OCI-LY3 (cell line): ENCODE results near the gene IGF2BP3.

Source experiments
- H2AFZ ChIP-seq: fragments of 200-600, 300-600 bp; shearing (Covaris generic); 2 replicates; pipeline ENCODE4 v1.6.0; 2014; ENCODE audit warnings: antibody characterized with exemption, low read depth, low read length
- H3K27ac ChIP-seq: fragments of 200-600, 300-600 bp; sonication (generic); 2 replicates; pipeline ENCODE4 v1.5.1; 2014; ENCODE audit warnings: mild to moderate bottlenecking, low read length, moderate library complexity, mixed read lengths
- H3K27me3 ChIP-seq: fragments of 200-600, 300-600 bp; sonication (generic); 2 replicates; pipeline ENCODE4 v1.6.1; 2014; ENCODE audit warnings: low read depth, low read length, mixed read lengths
- H3K36me3 ChIP-seq: fragments of 200-600, 300-600 bp; sonication (generic); replicated peaks from 2 replicates; pipeline ENCODE3; 2014; ENCODE audit warnings: low read depth, low read length, mixed read lengths
- H3K4me1 ChIP-seq: fragments of 300-600, 200-600 bp; sonication (generic); 2 replicates; pipeline ENCODE4 v1.6.1; 2014; ENCODE audit warnings: low read length, mixed read lengths
- H3K4me2 ChIP-seq: fragments of 200-600, 300-600 bp; sonication (generic); 2 replicates; pipeline ENCODE4 v1.6.1; 2014; ENCODE audit warnings: low read length, mixed read lengths
- H3K4me3 ChIP-seq: fragments of 300-600, 200-600 bp; sonication (generic); 2 replicates; pipeline ENCODE4 v1.5.1; 2014; ENCODE audit warnings: antibody characterized with exemption, mild to moderate bottlenecking, low read length, moderate library complexity
- H3K79me2 ChIP-seq: fragments of 300-600, 200-600 bp; shearing (Covaris generic); 2 replicates; pipeline ENCODE4 v1.6.1; 2014; ENCODE audit warnings: mild to moderate bottlenecking, low read length, mixed read lengths
- H3K9ac ChIP-seq: fragments of 300-600, 200-600 bp; shearing (Covaris generic); 2 replicates; pipeline ENCODE4 v1.6.0; 2014; ENCODE audit warnings: mild to moderate bottlenecking, low read length, moderate library complexity
- H3K9me3 ChIP-seq: fragments of 200-600, 300-600 bp; shearing (Covaris generic); 2 replicates; pipeline ENCODE4 v1.6.1; 2014; ENCODE audit warnings: low read length, mixed read lengths; ENCODE audit not compliant: insufficient read depth
- H4K20me1 ChIP-seq: fragments of 200-600, 300-600 bp; sonication (generic); 2 replicates; pipeline ENCODE4 v1.6.1; 2016; ENCODE audit warnings: low read length, mixed read lengths; ENCODE audit not compliant: insufficient read depth
- CTCF ChIP-seq: fragments of 200-600, 300-600 bp; sonication (generic); IDR thresholded peaks from 2 replicates; pipeline ENCODE4 v1.5.1; 2014; ENCODE audit warnings: antibody characterized with exemption, low read length, low read depth
- EZH2phosphoT487 ChIP-seq: fragments of 200-600 bp; shearing (Covaris generic); IDR thresholded peaks from 2 replicates; pipeline ENCODE4 v1.6.1; 2018; ENCODE audit warnings: antibody characterized with exemption, mixed run types, low read depth

The IGF2BP3 gene

GRCh38 chr7:23468526-23469149 is 1.7 kb downstream of the IGF2BP3 start:
- TF ChIP-seq CTCF (peak; percentile 10; the same call in 1 of the 2 replicates), EZH2phosphoT487 (no peak)
- H3K27me3 ChIP-seq = no peaks in the 10 kb centered on the region
- peaks cover 84% of the 10 kb centered on the region for H3K79me2 ChIP-seq
- peaks cover 39% of the 10 kb centered on the region for H4K20me1 ChIP-seq
- peak overlapping the region; percentile 99 for H3K9ac ChIP-seq
- H3K27ac ChIP-seq = peak overlapping the region; percentile 96
- peaks cover 19% of the 10 kb centered on the region for H3K36me3 ChIP-seq
- no peaks in the 10 kb centered on the region for H3K9me3 ChIP-seq
- H3K4me3 ChIP-seq = peak overlapping the region; percentile 93
- H3K4me1 ChIP-seq = peaks cover 30% of the 10 kb centered on the region
- no peak overlapping the region for H2AFZ ChIP-seq
- H3K4me2 ChIP-seq = peak overlapping the region; percentile 92

- Histone ChIP-seq H2AFZ (no peak overlapping the region), H3K4me3 (peak overlapping the region; percentile 93), H3K36me3 (peaks cover 22% of the 10 kb centered on the region), H3K27ac (peak overlapping the region; percentile 96), H3K9ac (peak overlapping the region; percentile 99), H3K79me2 (peaks cover 84% of the 10 kb centered on the region), H3K4me1 (peaks cover 27% of the 10 kb centered on the region), H3K27me3 (no peaks in the 10 kb centered on the region), H3K4me2 (peak overlapping the region; percentile 92), H4K20me1 (peaks cover 45% of the 10 kb centered on the region), H3K9me3 (no peaks in the 10 kb centered on the region)
- no peak for TF ChIP-seq CTCF
- no peak for TF ChIP-seq EZH2phosphoT487
Observed at GRCh38 chr7:23467806-23468525, 2.3 kb downstream of the IGF2BP3 start.

GRCh38 chr7:23467291-23467805 is 2.9 kb downstream of the IGF2BP3 start:
- peaks cover 84% of the 10 kb centered on the region for H3K79me2 ChIP-seq

More at GRCh38 chr7:23467291-23467805, 2.9 kb downstream of the IGF2BP3 start:
- Histone ChIP-seq H3K9me3 (no peaks in the 10 kb centered on the region), H3K4me2 (peak overlapping the region; percentile 92), H3K27ac (peak overlapping the region; percentile 96), H2AFZ (no peak overlapping the region), H3K27me3 (no peaks in the 10 kb centered on the region), H4K20me1 (peaks cover 52% of the 10 kb centered on the region), H3K9ac (peak overlapping the region; percentile 99), H3K36me3 (peaks cover 27% of the 10 kb centered on the region), H3K4me3 (peak overlapping the region; percentile 93), H3K4me1 (peaks cover 23% of the 10 kb centered on the region)
- no peak for TF ChIP-seq EZH2phosphoT487
- no peak for TF ChIP-seq CTCF
